ENCODE data around the gene POTEG.
"Not testable (repeated sequence)": the region's sequence is repeated elsewhere in the genome, so short reads cannot be mapped to it uniquely, and the experiment has no call there.

GRCh38 chr14:19433765-19434164 is 376 bp downstream of the POTEG start:
- TF ChIP-seq EZH2 (IDR thresholded peaks at IDR 0.05; ENCODE audit: low read depth); CTCF (conservative IDR thresholded peaks at IDR 0.05): not testable (repeated sequence)
